Osteoblast (primary cell): ENCODE measurements around the gene POU2AF3. TPM values are rescaled to one million over a fixed set of nuclear protein-coding genes. Genes with fewer than 3 reads are reported as not detected.

Experiments
- DNase-seq: peaks from one replicate; pipeline ENCODE4 v3.0.0; 2011; ENCODE audit warnings: low spot score, mixed read lengths; ENCODE audit not compliant: insufficient read length; ENCODE audit errors: missing footprints
- H2AFZ ChIP-seq: 2 replicates; pipeline ENCODE4 v1.6.0; 2011; ENCODE audit warnings: mild to moderate bottlenecking, low read length
- H3K27ac ChIP-seq: 2 replicates; pipeline ENCODE4 v1.5.1; 2011; ENCODE audit warnings: mild to moderate bottlenecking, low read depth, low read length, moderate library complexity
- H3K27me3 ChIP-seq: 2 replicates; pipeline ENCODE4 v1.6.0; 2012; ENCODE audit warnings: mild to moderate bottlenecking, control low read depth, inconsistent platforms, low read length, moderate library complexity; ENCODE audit not compliant: insufficient read depth
- H3K36me3 ChIP-seq: 2 replicates; pipeline ENCODE4 v1.5.1; 2011; ENCODE audit warnings: mild to moderate bottlenecking, low read length, control low read depth, moderate library complexity; ENCODE audit not compliant: insufficient read depth
- H3K4me1 ChIP-seq: 2 replicates; pipeline ENCODE4 v1.5.1; 2011; ENCODE audit warnings: mild to moderate bottlenecking, low read length, control low read depth, moderate library complexity; ENCODE audit not compliant: insufficient read depth
- H3K4me2 ChIP-seq: 2 replicates; pipeline ENCODE4 v1.6.0; 2011; ENCODE audit warnings: mild to moderate bottlenecking, low read length; ENCODE audit not compliant: insufficient read depth
- H3K4me3 ChIP-seq: fragments of 200-600 bp; sonication (generic); 3 replicates; pipeline ENCODE4 v1.5.1; 2012; ENCODE audit warnings: mild to moderate bottlenecking, low read length, inconsistent platforms; ENCODE audit not compliant: insufficient read depth
- H3K79me2 ChIP-seq: 2 replicates; pipeline ENCODE4 v1.6.0; 2012; ENCODE audit warnings: mild to moderate bottlenecking, low read length, control low read depth, inconsistent platforms; ENCODE audit not compliant: insufficient read depth
- H3K9me3 ChIP-seq: 2 replicates; pipeline ENCODE4 v1.5.1; 2011; ENCODE audit warnings: low read depth, low read length, control low read depth
- H4K20me1 ChIP-seq: 2 replicates; pipeline ENCODE4 v1.6.0; 2012; ENCODE audit warnings: mild to moderate bottlenecking, low read length, control low read depth; ENCODE audit not compliant: insufficient read depth
- CTCF ChIP-seq: IDR thresholded peaks from 2 replicates; pipeline ENCODE4 v1.5.1; 2011; ENCODE audit warnings: mild to moderate bottlenecking, low read depth, low read length, moderate library complexity; ENCODE audit errors: extremely low read depth
- total RNA-seq: library from RNA; depleted of rRNA; stranded (reverse); fragments of >200 nt; gene quantifications from 2 replicates; pipeline ENCODE4 v1.2.3, GENCODE V29; 2012

POU2AF3 gene
- total RNA-seq, 1 donor, result 0.36 TPM

GRCh38 chr11:111335549-111335948 lies 37.2 kb downstream of the POU2AF3 start:
- no peak for DNase-seq
- Histone ChIP-seq H3K27ac (no peak overlapping the region), H3K79me2 (no peaks in the 10 kb centered on the region), H3K4me1 (peaks cover 12% of the 10 kb centered on the region), H3K4me3 (no peak overlapping the region), H3K4me2 (no peak overlapping the region), H3K36me3 (no peaks in the 10 kb centered on the region), H4K20me1 (no peaks in the 10 kb centered on the region), H2AFZ (no peak overlapping the region), H3K9me3 (no peaks in the 10 kb centered on the region), H3K27me3 (no peaks in the 10 kb centered on the region)
- TF ChIP-seq CTCF, result no peak

- no peaks in the 10 kb centered on the region for H3K27me3 ChIP-seq
- H3K4me3 ChIP-seq, result no peak overlapping the region
- no peak overlapping the region for H2AFZ ChIP-seq
- H4K20me1 ChIP-seq, result no peaks in the 10 kb centered on the region
- no peak for DNase-seq
- H3K79me2 ChIP-seq, result no peaks in the 10 kb centered on the region
- no peaks in the 10 kb centered on the region for H3K36me3 ChIP-seq
- no peak overlapping the region for H3K27ac ChIP-seq
- no peak overlapping the region for H3K4me2 ChIP-seq
- H3K9me3 ChIP-seq, result no peaks in the 10 kb centered on the region
- H3K4me1 ChIP-seq, result peaks cover 12% of the 10 kb centered on the region
- no peak for TF ChIP-seq CTCF
These were observed 37.7 kb downstream of the POU2AF3 start for GRCh38 chr11:111336062-111336461.

- no peak for TF ChIP-seq CTCF
- no peaks in the 10 kb centered on the region for H3K36me3 ChIP-seq
- no peak overlapping the region for H3K4me3 ChIP-seq
- H2AFZ ChIP-seq, result no peak overlapping the region
- H4K20me1 ChIP-seq, result no peaks in the 10 kb centered on the region
- no peak overlapping the region for H3K4me2 ChIP-seq
- no peak overlapping the region for H3K27ac ChIP-seq
- H3K9me3 ChIP-seq, result no peaks in the 10 kb centered on the region
- peaks cover 8% of the 10 kb centered on the region for H3K4me1 ChIP-seq
- no peaks in the 10 kb centered on the region for H3K79me2 ChIP-seq
- H3K27me3 ChIP-seq, result no peaks in the 10 kb centered on the region
- DNase-seq, result no peak
These were observed 38.4 kb downstream of the POU2AF3 start for GRCh38 chr11:111336582-111337256.

- Histone ChIP-seq H3K27ac (no peak overlapping the region), H3K36me3 (no peaks in the 10 kb centered on the region), H3K9me3 (no peaks in the 10 kb centered on the region), H3K4me2 (no peak overlapping the region), H3K27me3 (no peaks in the 10 kb centered on the region), H3K79me2 (no peaks in the 10 kb centered on the region), H3K4me3 (no peak overlapping the region), H3K4me1 (peaks cover 4% of the 10 kb centered on the region), H4K20me1 (no peaks in the 10 kb centered on the region), H2AFZ (no peak overlapping the region)
- TF ChIP-seq CTCF, result no peak
- DNase-seq, result no peak
These were observed 41.5 kb downstream of the POU2AF3 start for GRCh38 chr11:111339758-111340388.
